GM23248 (cell line): Measurements from ENCODE around the gene MB21D2.

Source experiments
- EZH2 ChIP-seq: fragments of 200-600 bp; sonication (generic); IDR thresholded peaks from 2 replicates; pipeline ENCODE4 v1.6.1; 2018; ENCODE audit warnings: antibody characterized with exemption, mild to moderate bottlenecking; ENCODE audit not compliant: insufficient read depth, poor library complexity, severe bottlenecking
- EZH2phosphoT487 ChIP-seq: fragments of 200-600 bp; sonication (generic); IDR thresholded peaks from 2 replicates; pipeline ENCODE4 v1.6.1; 2018; ENCODE audit warnings: antibody characterized with exemption, moderate library complexity, mild to moderate bottlenecking, low read depth; ENCODE audit not compliant: insufficient read depth

GRCh38 chr3:192802957-192803899 lies 114.4 kb downstream of the MB21D2 start:
- TF ChIP-seq EZH2 (no peak), EZH2phosphoT487 (no peak)
